KG1 (cell line): ENCODE results near the gene SLC2A4RG.
"Not testable (repeated sequence)": the region's sequence is repeated elsewhere in the genome, so short reads cannot be mapped to it uniquely, and the experiment has no call there.

Experiments
- DNase-seq: peaks from one replicate; lab custom pipeline; 2025; lab: John Stamatoyannopoulos, UW

Gene SLC2A4RG

GRCh38 chr20:63714858-63715257 lies 24.7 kb upstream of the SLC2A4RG start:
- no peak for DNase-seq

GRCh38 chr20:63718996-63719395 lies 20.6 kb upstream of the SLC2A4RG start:
- DNase-seq: no peak

- not testable (repeated sequence) for DNase-seq
These were observed 16.5 kb upstream of the SLC2A4RG start for GRCh38 chr20:63722967-63723622.

GRCh38 chr20:63730189-63730733 lies 9.3 kb upstream of the SLC2A4RG start:
- DNase-seq: not testable (repeated sequence)

- no peak for DNase-seq
These were observed 8.2 kb upstream of the SLC2A4RG start for GRCh38 chr20:63731410-63731809.

- no peak for DNase-seq
These were observed 7.2 kb upstream of the SLC2A4RG start for GRCh38 chr20:63732118-63733095.

GRCh38 chr20:63733117-63733516 lies 6.5 kb upstream of the SLC2A4RG start:
- no peak for DNase-seq

GRCh38 chr20:63733579-63734081 lies 5.9 kb upstream of the SLC2A4RG start:
- no peak for DNase-seq

- DNase-seq: no peak
These were observed 5.2 kb upstream of the SLC2A4RG start for GRCh38 chr20:63734111-63734945.

GRCh38 chr20:63734946-63735858 lies 4.4 kb upstream of the SLC2A4RG start:
- no peak for DNase-seq

- DNase-seq: no peak
These were observed 3.5 kb upstream of the SLC2A4RG start, which contains the start of gene LIME1 for GRCh38 chr20:63735859-63736718. LIME1 (plus strand) TSS chr20:63736664; CDS start chr20:63737550, 886 bp downstream.

GRCh38 chr20:63736893-63737694 lies 2.5 kb upstream of the SLC2A4RG start:
- DNase-seq: no peak

GRCh38 chr20:63737695-63737944 lies 2.0 kb upstream of the SLC2A4RG start:
- no peak for DNase-seq

- no peak for DNase-seq
These were observed 1.5 kb upstream of the SLC2A4RG start for GRCh38 chr20:63737945-63738686.

- no peak for DNase-seq
These were observed 868 bp upstream of the SLC2A4RG start for GRCh38 chr20:63738687-63739129.

GRCh38 chr20:63740070-63740626 lies 572 bp downstream of the SLC2A4RG start:
- DNase-seq: no peak

GRCh38 chr20:63740627-63741353 lies 1.2 kb downstream of the SLC2A4RG start:
- DNase-seq: no peak
